Smooth muscle cell (in vitro differentiated cells): ENCODE data around the gene PDE11A. TPM values are rescaled to one million over a fixed set of nuclear protein-coding genes. Genes with fewer than 3 reads are reported as not detected.

Experiments used
- DNase-seq: peaks from one replicate; lab custom pipeline; 2025; ENCODE audit not compliant: unreplicated experiment; lab: John Stamatoyannopoulos, UW
- H2AFZ ChIP-seq: fragments of 200-600 bp; sonication (generic); 2 replicates; pipeline ENCODE4 v1.6.0; 2016; ENCODE audit warnings: antibody characterized with exemption, low read depth, mild to moderate bottlenecking
- H3F3A ChIP-seq: fragments of 200-600 bp; sonication (generic); 2 replicates; pipeline ENCODE4 v1.6.0; 2017; ENCODE audit warnings: antibody characterized with exemption, low read depth
- H3K27ac ChIP-seq: fragments of 200-600 bp; sonication (generic); 2 replicates; pipeline ENCODE4 v1.5.1; 2016; ENCODE audit warnings: low read depth, mild to moderate bottlenecking
- H3K27me3 ChIP-seq: fragments of 200-600 bp; sonication (generic); 2 replicates; pipeline ENCODE4 v1.6.1; 2016; ENCODE audit warnings: low read depth, mild to moderate bottlenecking
- H3K36me3 ChIP-seq: fragments of 200-600 bp; sonication (generic); 2 replicates; pipeline ENCODE4 v1.5.1; 2016; ENCODE audit warnings: low read depth
- H3K4me1 ChIP-seq: fragments of 200-600 bp; sonication (generic); 2 replicates; pipeline ENCODE4 v1.5.1; 2016; ENCODE audit warnings: low read depth
- H3K4me2 ChIP-seq: fragments of 200-600 bp; sonication (generic); 2 replicates; pipeline ENCODE4 v1.6.0; 2016; ENCODE audit warnings: mild to moderate bottlenecking
- H3K4me3 ChIP-seq: fragments of 200-600 bp; sonication (generic); 2 replicates; pipeline ENCODE4 v1.5.1; 2016; ENCODE audit warnings: mild to moderate bottlenecking
- H3K79me2 ChIP-seq: fragments of 200-600 bp; sonication (generic); 2 replicates; pipeline ENCODE4 v1.6.0; 2016; ENCODE audit warnings: low read depth, mild to moderate bottlenecking
- H3K9ac ChIP-seq: fragments of 200-600 bp; sonication (generic); 2 replicates; pipeline ENCODE4 v1.6.0; 2016; ENCODE audit warnings: low read depth
- H3K9me3 ChIP-seq: fragments of 200-600 bp; sonication (generic); replicated peaks from 2 replicates; pipeline ENCODE4 v1.5.1; 2016; ENCODE audit warnings: low read depth
- H4K20me1 ChIP-seq: fragments of 200-600 bp; sonication (generic); 2 replicates; pipeline ENCODE4 v1.6.0; 2016; ENCODE audit warnings: low read depth
- CTCF ChIP-seq: fragments of 200-600 bp; sonication (generic); IDR thresholded peaks from 2 replicates; pipeline ENCODE4 v1.5.1; 2017; ENCODE audit warnings: borderline replicate concordance, mild to moderate bottlenecking, antibody characterized with exemption; ENCODE audit not compliant: insufficient read depth, poor library complexity, severe bottlenecking
- WGBS: methylation state at CpG from one replicate; pipeline ENCODE4 v1.1.7; 2016; ENCODE audit warnings: low lambda C conversion rate; 5-methylcytosine and 5-hydroxymethylcytosine counted together
- polyA plus RNA-seq: library from polyadenylated mRNA; unstranded; fragments of >200 nt; fragmentation: Nextera tagmentation; extraction: Ambion mirVana; gene quantifications from 2 replicates; pipeline ENCODE4 v1.2.1, GENCODE V29; 2016
- total RNA-seq: library from RNA; depleted of rRNA; stranded (reverse); fragments of >200 nt; gene quantifications from 2 replicates; pipeline ENCODE4 v1.2.3, GENCODE V29; 2014

PDE11A gene
- total and polyA plus RNA-seq, 2 experiments from 2014 or later, result under 0.01 TPM; not detected in 1

- Histone ChIP-seq H3K9ac (no peak overlapping the region), H3K79me2 (no peaks in the 10 kb centered on the region), H4K20me1 (no peaks in the 10 kb centered on the region), H2AFZ (no peak overlapping the region), H3K4me3 (no peak overlapping the region), H3K27ac (no peak overlapping the region), H3K9me3 (no peaks in the 10 kb centered on the region), H3F3A (no peaks in the 10 kb centered on the region), H3K4me2 (no peak overlapping the region), H3K27me3 (no peaks in the 10 kb centered on the region), H3K36me3 (no peaks in the 10 kb centered on the region), H3K4me1 (no peaks in the 10 kb centered on the region)
- no peak for TF ChIP-seq CTCF
- WGBS, result 69% methylated on average over 2 of the region's 2 CpGs
- no peak for DNase-seq
These were observed 33.5 kb upstream of the PDE11A start for GRCh38 chr2:178106053-178106452.

DNA sequence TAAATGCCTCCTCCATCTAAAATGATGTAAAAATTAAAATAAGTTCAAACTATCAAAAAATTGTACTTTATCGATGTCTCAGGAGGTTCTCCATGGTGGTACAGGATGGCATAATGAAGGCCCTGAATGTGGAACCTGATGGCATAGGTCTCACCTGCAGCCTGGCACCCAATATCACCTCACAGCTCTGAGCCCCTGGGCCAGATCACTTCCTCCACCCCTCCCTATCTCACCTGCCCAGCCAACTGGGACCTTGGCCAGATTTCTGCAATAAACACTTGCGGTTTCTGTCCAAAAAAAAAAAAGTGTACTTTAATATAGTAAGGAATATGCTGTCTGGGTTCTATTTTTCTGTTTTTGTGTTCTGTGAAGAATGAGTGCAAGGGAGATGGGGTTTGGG lies 33.0 kb upstream of the PDE11A start:
- Histone ChIP-seq H3K4me1 (no peaks in the 10 kb centered on the region), H3K9ac (no peak overlapping the region), H3F3A (no peaks in the 10 kb centered on the region), H2AFZ (no peak overlapping the region), H3K36me3 (no peaks in the 10 kb centered on the region), H3K4me2 (no peak overlapping the region), H3K9me3 (no peaks in the 10 kb centered on the region), H3K27me3 (no peaks in the 10 kb centered on the region), H3K4me3 (no peak overlapping the region), H3K27ac (no peak overlapping the region), H3K79me2 (no peaks in the 10 kb centered on the region), H4K20me1 (no peaks in the 10 kb centered on the region)
- TF ChIP-seq CTCF, result no peak
- no peak for DNase-seq
- WGBS, result 96% methylated on average over 2 of the region's 2 CpGs

- Histone ChIP-seq H3K4me2 (no peak overlapping the region), H4K20me1 (no peaks in the 10 kb centered on the region), H2AFZ (no peak overlapping the region), H3K27ac (no peak overlapping the region), H3K9ac (no peak overlapping the region), H3K36me3 (no peaks in the 10 kb centered on the region), H3F3A (no peaks in the 10 kb centered on the region), H3K27me3 (no peaks in the 10 kb centered on the region), H3K4me3 (no peak overlapping the region), H3K9me3 (no peaks in the 10 kb centered on the region), H3K4me1 (no peaks in the 10 kb centered on the region), H3K79me2 (no peaks in the 10 kb centered on the region)
- WGBS, result 92% methylated on average over 3 of the region's 3 CpGs
- no peak for DNase-seq
- no peak for TF ChIP-seq CTCF
These were observed 28.9 kb upstream of the PDE11A start for GRCh38 chr2:178101321-178102079.

GRCh38 chr2:178093471-178093870 lies 20.9 kb upstream of the PDE11A start:
- no peak for DNase-seq
- TF ChIP-seq CTCF, result no peak
- Histone ChIP-seq H3F3A (no peaks in the 10 kb centered on the region), H3K79me2 (no peaks in the 10 kb centered on the region), H3K9ac (no peak overlapping the region), H4K20me1 (no peaks in the 10 kb centered on the region), H2AFZ (no peak overlapping the region), H3K4me3 (no peak overlapping the region), H3K9me3 (no peaks in the 10 kb centered on the region), H3K4me2 (no peak overlapping the region), H3K27ac (no peak overlapping the region), H3K36me3 (no peaks in the 10 kb centered on the region), H3K27me3 (no peaks in the 10 kb centered on the region), H3K4me1 (no peaks in the 10 kb centered on the region)
